Fibroblast of peridontal ligament (primary cell): ENCODE data around the gene TRAF3.

ENCODE experiments used
- DNase-seq: peaks from one replicate; pipeline ENCODE4 v3.0.0-alpha.2; 2010; ENCODE audit errors: extremely low read depth

Gene TRAF3

DNA sequence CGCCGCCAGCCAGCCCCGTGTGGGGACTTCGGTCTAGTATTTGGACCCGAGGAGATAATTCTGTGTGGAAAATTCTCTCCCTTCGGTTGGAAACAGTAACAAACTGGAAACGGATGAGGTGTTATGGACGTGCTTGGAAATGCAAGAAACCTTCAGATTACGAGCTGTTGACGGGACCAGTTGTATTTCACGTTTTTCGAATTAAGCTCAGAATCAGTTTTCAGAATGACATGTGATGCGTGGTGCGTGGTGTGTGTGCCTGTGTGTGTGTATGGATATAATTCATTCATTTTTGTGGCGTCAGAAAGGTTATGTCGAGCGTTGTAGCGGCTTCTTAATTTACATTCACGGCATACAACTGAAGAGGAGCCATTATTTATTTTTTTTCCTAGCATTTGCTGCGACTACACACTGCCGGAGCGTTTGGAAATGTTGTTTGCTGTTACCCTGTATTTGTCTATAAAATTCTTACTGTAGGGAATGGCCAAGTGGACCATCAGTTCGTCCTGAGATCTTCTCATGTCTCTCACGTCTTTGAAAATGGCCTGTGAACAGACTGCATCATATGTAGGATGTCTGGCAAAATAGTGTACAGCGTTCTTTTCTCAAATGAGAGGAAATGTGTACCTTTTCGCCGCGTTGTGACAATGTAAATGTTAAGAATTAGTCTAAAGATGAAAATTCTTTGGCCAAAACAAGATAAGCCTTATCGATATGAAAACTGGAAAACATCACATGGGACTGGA lies 1.3 kb downstream of the TRAF3 start:
- DNase-seq = peak; percentile 63

DNA sequence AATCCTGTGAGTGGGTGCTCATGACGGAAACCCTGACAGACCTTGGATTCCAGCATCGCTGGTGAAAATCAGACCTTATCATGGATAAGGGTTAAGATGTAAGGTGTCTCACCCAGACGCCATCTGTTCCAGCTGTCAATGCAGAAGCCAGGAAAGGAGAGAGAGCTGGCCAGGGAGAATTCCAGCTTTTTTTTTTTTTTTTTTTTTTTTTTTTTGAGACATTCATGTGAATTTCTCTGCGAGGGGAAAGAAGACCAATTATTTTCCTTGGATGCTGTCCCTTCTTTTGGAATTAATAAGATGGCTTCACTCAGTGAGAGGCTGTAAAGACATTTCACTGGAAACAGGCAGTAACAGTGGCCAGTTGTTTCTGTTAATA lies 1.8 kb downstream of the TRAF3 start:
- DNase-seq = no peak

DNA sequence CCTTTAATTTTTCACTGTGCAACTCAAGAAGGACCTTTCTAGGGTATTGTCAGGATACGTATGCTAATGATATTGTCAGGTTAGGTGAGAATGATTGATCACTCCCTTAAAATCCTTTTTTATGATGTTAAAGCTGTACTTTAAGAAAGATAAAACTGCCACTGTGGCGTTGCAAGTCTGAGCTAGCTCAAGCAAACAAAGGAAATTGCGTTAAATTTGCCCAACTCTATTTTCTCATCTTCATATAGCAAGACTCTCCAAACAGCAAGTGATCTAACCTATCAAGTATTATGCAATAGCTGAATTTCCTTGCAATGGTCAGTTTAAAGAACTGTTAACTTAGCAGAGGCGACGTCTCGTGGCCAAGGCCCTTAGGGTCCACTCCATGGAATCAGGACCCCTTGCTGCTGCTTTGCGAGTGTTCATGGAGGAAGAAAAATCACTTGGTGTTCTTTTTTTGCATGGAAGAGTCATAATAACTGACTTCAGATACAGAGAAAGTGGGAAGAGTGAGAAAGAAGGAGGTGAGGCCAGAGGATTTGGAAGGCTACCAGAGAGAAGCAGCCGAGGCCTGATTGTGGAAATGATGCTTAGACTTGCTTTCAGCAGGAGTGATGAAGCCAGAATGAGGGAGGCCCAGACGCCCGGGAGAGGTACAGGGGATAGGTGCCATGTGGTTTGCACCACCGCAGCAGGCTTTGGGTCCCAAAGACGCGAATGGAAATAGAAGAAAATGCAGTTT lies 2.5 kb downstream of the TRAF3 start:
- DNase-seq = no peak

DNA sequence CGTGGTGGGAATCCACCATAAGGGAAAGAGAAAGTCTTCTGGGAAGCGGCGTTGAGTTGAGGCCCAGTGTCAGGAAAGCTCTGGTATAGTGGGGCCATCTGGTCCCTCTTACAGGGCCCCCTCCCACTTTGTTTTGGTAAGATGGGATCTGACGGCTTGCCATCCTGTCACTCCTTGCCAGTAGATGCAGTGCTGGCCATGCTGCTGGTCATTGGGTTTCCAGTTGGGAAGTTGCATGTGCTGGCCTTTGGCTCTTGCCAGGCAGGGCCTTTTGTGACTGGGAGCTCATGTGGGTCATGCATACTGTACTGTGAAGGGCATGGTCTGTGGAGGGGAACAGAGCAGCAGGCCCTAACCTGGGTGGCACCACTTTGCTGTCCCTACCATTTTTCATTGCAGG lies 3.8 kb downstream of the TRAF3 start:
- no peak for DNase-seq

DNA sequence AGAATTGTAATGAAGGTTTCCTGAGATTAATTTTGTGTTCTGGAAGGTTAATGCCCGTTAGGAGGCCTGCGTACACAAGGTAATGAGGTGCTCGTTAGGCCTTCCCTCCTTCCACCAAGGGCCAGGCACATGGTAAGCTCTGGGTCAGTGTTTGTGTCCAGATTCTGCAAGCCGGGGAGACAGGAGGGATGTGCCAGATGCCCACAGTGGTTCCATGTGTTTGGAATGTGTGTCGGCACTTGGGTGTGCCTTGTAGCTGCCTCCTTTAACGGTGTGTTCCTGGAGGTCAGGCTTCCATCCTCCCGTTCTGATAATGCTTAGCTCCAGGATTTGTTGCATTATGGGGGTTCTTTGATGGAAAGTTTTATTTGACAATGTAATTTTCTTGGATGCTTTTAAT lies 5.7 kb downstream of the TRAF3 start:
- DNase-seq = no peak

DNA sequence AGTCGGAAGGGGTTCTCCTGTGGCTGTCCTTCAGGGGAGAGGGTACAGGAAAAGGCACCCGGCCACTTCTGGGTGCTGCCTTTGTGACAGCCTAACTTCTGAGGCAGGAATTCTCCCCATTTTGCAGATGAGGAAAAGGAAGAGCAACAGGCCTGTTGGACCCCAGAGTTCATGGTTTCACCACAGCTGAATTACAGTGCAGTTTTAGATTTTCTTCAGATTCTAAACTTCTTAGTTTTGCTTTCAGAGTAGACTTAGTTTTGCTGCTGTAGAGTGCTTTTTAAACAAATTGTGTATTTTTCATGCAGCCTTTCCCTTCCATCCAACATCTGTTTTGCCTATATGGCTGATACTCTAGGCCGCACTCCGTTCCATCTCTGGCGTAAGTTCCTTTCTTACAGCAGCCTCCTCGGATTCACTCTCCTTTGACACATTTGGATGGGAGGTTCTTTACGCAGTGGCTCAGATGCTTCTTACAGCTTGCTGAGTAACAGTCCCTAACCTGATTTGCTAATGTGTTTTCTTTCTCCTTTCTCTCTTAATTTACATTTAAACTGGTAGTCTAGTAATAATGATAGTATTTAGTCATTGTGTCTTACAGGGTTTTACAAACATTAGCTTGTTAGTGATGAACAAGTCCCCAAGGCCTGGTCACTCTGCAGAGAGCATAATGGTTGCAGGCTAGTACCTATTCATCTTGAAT lies 7.8 kb downstream of the TRAF3 start:
- DNase-seq = no peak

DNA sequence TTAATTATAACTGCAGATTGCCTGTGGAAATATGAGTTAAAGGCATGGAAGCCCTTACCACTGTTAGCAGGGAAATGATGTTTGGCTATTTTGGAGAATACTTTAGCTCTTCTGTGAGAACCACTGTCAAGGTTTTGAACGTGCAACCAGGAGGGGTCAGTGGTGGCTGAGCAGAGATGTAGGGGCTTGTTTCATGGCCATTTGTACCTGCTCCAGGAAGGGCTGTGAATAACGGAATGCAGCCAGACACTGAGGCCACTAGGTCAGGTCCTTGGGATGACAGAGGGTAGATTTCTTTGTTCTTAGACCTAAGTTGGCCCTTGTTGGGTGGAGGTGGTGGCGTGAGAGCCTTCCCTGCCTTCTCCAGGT lies 8.3 kb downstream of the TRAF3 start:
- DNase-seq = no peak

DNA sequence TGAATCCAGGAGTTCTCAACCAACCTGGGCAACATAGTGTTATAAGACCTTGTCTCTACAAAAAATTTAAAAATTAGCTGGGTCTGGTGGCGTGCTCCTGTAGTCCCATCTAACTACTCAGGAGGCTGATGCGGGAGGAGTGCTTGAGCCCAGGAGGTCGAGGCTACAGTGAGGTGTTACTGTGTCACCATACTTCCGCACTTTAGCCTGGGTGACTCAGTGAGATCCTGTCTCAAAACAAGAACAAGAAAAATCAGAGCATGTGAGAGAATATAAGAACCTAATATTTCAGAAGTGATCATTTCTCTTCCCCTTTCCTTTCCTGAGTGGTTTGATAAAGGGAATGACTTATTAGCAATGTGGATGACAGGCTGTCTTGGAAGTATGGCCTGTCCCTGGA lies 9.5 kb downstream of the TRAF3 start:
- DNase-seq = no peak

DNA sequence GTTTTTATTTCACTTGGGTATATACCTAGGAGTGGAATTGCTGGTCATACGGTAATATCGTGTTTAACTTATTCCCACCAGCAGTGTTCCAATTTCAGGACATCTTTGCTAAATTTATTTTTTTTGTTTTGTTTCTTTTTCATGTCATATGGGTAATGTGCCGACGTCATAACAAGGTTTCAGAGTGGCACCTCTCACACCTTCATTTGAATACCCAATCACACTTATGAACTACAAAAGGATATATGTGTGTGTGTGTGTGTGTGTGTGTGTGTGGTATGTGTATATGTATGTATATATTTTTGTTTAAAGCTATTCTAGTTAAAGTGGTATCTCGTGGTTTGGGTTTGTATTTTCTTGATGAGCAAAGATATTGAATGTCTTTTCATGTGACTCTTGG lies 12.1 kb downstream of the TRAF3 start:
- DNase-seq = no peak

DNA sequence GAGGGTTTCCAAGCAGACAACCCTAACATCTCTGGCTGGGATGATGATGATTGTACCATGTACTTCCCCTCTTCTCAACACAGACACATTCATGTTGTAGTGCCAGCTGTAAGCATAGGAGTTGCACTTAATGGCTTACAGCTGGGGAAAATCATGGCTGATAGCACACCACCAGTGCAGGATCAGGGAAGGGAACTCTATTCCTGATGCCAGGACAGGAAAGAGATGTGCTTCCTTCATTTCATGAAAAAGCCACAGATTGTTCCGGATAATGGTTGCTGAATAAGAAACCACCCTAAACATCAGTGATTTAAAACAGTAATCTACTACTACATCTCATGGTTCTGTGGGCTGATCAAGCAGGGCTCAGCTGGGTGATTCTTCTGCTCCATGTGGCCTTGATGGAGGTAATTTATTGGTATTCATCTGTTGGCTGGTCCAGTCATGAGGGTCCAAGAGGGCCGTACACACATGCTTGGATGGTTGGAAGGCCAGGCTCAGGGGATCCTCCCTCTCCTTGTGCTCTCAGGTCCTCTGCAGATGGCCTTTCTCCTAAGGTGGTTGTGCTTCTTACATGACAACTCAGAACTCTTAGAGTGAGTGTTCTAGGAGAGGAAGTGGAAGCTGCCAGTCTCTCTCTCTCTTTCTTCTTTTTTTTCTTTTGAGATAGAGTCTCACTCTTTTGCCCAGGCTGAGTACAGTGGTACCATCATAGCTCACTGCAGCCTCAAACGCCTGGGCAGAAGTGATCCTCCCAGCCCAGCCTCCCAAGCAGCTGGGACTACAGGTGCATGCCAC lies 16.5 kb downstream of the TRAF3 start:
- DNase-seq = no peak

DNA sequence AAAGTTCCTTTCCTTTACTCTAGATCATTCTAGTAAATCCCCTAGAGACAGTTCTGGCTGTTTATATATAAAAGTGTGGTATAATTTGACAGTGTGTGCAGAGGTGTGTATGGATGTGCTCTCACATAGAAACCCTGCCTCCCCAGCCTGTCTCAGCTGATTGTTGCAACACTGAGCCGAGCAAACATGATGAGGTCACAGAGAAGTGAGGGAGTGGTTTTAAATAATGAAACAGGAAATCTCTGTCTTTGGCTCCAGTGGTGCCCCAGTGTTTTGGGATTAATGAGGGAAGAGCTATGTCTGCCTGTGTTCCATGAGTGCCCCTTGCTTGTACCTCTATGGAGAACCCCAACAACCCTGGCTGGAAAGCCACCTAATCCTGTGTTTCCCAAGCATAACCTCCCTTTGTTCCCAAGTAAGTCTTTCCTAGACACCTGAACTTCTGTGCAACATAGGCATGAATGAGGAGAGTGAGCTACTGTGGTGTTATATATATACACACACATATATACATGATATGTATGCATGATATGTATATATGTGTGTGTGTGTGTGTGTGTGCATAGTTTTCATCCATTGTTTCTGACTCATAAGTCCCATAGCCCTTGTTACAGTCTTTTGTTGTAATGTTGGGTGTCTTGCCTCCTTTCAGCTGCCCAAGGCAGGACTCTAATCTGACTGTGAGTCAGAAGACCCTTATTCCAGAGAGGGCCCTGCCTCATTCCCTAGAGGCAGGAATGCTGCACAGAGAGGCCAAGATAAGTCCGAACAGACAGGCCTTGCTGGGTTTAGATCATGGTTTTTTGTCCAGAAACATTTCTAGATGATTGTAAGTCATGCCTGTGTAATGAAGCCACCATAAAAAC lies 18.0 kb downstream of the TRAF3 start:
- peak; percentile 86 for DNase-seq

DNA sequence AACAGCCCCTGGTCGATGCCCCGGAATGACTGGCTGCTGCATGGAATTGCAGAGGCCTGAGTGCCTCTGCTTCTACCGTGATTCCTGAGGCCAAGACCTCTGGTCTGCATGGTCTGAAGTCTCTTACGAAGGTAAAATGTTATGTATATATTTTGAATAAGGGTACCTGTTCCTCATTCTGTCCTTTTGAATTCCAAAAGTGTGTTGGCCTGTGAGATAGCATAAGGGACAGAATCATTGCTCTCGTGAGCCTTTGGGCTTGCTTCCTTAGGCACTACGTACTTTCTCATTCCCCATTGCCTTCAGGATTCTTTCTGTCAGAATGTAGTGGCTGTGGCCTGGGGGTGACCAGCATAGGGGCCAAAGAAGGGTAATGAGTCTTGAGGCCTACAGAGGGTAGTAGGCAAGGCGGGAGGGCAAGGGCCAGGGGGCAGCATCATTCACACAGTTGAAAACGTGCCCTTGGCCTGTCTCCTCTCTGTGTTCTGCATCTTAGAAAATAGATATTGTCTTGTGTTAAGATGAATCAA lies 19.5 kb downstream of the TRAF3 start:
- no peak for DNase-seq

DNA sequence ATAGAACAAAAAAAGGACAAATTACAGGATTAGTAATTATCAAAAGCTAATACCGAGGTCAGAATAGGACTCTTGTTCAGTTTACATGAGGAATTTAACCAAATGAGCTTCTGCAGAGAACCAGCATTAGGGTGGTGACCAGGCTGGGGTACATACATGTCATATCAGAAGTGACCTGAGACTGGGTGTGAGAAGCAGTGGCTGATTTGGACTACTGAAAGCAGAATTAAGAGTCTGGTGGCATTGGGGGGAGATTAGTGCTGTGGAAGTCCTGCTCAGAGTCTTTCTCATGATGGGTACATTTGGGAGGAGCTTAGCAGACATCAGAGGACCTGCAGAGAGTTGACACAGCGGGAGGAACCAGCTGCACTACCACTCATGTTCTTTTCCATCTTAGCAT lies 21.7 kb downstream of the TRAF3 start:
- DNase-seq = no peak

DNA sequence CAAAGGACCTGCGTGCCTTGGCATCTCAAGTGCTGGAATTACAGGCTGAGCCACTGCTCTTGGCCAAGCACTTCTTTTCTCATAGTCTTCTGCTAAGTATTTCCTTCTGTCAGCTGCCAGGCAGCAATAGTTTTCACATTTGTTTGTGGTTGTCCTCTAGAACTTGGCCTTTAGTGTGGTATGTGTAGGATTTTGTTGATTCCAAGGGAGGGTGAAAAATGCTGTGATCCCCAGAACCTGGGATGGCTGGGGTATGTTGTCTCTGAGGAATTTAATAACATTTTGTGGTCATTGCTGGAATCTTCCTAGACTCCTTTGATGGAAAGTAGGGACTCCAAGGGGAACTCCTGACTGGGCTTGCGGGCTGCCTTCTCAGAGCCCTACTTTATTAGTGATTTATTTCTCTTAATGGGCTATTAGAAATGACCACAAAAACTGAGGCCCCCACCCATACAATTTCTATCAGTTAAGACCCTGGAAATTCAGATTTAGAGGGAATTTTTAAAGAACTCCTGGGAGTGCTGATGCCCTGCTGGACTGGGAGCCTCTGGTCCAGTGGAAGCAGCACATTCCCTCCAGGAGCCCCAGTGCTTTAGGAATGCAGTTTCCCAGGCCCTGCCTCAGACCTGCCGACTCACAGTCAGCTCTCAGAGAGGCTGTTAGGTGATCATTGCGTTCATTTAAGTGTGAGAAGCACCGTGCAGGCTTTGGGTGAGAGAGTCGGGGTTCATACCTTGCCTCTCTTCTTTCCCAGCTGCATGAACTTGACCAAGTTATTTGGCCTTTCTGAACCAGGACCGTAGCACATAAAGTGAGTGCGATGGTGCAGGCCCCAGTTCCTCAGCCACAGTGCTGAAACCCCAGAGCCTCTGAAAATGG lies 22.7 kb downstream of the TRAF3 start:
- DNase-seq = peak; percentile 96

DNA sequence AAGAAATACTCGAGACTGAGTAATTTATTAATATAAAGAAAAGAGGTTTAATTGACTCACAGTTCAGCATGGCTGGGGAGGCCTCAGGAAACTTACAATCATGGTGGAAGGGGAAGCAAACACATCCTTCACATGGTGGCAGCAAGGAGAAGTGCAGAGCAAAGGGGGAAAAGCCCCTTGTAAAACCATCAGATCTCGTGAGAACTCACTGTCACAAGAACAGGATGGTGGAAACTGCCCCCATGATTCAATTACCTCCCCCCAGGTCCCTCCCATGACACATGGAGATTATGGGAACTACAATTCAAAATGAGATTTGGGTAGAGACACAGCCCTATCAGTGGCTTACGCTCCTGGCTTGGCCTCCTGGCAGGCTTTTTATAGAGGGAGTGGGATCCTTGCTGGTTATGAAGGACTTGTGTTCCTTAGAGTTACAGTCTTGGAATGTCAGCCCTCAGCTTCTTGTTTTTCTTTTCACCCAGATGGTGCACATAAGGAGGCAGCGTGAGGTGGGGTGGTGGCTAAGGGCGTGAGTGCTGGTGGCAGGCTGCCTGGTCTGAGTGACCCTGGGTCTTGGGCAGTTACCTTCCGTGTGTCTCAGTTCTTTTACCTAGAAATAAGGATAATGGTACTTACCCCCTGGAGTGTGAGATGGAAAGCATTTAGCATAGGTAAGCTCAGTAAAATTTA lies 25.7 kb downstream of the TRAF3 start:
- no peak for DNase-seq

DNA sequence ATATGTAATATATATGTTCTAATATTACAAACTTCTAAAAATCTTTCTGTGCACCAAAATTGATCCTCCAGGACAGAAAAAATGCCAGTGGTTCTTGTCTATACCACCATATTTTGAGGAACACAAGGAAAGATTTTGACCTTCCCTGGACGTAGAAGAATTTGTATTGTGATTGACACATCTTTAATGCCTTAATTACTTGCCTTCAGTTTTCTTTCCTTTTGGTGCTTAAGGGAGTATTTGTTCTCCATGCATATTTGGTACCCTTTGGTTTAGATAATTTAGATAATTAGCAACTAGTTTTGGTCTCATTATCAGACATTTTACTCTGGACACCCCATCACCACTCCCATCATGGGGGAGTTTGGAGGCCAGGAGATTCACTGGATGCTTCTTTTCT lies 27.6 kb downstream of the TRAF3 start:
- DNase-seq = no peak

DNA sequence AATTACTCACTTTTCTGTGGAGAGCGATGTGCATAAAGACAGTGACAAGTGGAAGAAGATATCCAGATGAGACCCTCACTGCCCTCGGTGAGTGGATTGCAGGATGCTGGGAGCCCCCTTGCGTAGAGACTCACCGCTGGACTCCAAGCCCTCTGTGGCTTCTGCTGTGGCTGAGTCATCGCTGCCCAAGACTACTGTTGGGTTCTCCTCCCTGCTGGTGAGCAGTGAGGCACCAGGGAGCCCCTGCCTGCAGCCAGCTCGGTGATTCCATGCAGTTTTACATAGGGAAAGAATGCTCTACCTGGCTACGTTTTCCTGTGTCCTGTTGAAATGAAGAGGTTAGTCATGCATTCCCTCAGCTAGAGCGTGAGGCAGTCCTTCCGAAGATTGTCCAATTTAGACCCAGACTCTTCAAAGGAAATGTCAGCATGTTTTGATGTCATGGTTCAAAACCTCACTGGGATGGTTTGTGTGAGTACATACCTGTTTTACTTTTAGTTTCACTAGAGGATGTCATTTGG lies 28.2 kb downstream of the TRAF3 start:
- no peak for DNase-seq

DNA sequence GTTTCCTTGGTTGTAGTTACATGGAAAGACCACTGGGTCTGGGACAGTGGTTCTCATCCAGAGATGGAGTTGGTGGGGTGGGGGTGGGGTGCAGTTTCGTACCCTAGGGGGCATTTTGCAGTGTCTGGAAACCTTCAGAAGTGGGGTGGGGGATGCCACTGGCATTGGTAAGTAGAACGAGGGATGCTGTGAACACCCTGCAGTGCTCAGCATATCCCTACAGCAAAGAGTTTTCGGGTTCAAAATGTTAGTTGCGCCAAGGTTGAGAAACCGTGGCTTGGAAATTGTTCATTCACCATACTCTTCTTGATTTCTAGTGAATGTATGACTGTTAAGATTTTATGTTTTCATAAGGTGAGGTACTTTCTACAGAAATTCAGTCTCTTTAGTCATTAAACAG lies 28.7 kb downstream of the TRAF3 start:
- no peak for DNase-seq

DNA sequence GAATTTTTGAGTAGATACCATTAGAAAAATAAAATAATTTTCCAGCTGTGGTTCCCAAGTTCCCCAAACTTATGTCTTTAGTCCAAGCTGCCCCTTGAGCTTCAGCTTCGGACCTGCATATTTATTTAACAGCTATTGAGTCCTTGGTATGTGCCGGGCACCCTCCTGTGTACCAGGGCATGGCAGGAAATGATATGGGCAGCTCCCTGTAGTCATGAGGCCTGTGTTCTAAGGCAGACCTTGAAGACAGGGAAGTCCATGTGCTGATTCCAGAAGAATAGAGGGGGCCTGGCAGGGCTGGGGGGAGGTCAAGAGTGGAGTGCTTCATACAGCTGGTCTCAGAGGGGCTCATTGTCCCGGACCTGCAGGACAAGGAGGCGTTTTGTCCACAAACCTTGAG lies 29.2 kb downstream of the TRAF3 start:
- DNase-seq = no peak
